GM12891 (cell line): ENCODE results near the gene LRRN1.

Source experiments
- PAX5 ChIP-seq: IDR thresholded peaks from 2 replicates; pipeline ENCODE4 v1.6.1; 2011; ENCODE audit warnings: low read length, moderate library complexity, mild to moderate bottlenecking; ENCODE audit not compliant: insufficient read depth, severe bottlenecking
- POLR2A ChIP-seq: IDR thresholded peaks from 2 replicates; pipeline ENCODE4 v1.6.1; 2011; ENCODE audit warnings: low read depth, low read length, control low read depth
- POLR2AphosphoS5 ChIP-seq: IDR thresholded peaks from 2 replicates; pipeline ENCODE4 v1.6.1; 2011; ENCODE audit warnings: low read depth, low read length, control low read depth
- SPI1 ChIP-seq: IDR thresholded peaks from 2 replicates; pipeline ENCODE4 v1.6.1; 2011; ENCODE audit warnings: low read depth, low read length, control low read depth
- TAF1 ChIP-seq: IDR thresholded peaks from 2 replicates; pipeline ENCODE4 v1.6.1; 2011; ENCODE audit warnings: low read depth, low read length, control low read depth

DNA sequence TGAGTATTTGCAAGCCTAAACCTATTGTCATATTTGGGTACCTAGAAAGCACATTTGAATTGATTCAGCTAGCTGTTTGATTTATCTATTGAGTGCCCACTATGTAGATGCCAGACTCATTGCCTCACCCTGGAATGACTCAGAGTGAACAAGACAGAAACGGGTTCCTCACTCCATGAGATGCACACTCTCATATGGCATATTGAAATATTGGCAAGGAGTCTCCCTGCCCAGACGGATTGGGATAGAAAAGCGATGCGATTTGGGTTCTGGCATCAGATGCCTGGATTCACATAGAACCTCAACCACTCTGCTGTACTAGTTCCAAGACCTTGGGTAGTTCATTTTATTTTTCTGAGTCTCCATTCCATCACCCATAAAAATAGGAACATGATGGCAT lies 22.5 kb downstream of the LRRN1 start:
- TF ChIP-seq POLR2AphosphoS5 (no peak), POLR2A (no peak), SPI1 (no peak), TAF1 (no peak), PAX5 (no peak)
